Adrenal gland (tissue), 12 donors: Measurements from ENCODE around the gene SLC4A3. TPM values are rescaled to one million over a fixed set of nuclear protein-coding genes. Genes with fewer than 3 reads are reported as not detected.

Source experiments
- DNase-seq, 7 donors: peaks; one replicate each; pipeline ENCODE4 v3.0.0-alpha.2; 2019 to 2020
- H3K27ac ChIP-seq, 5 donors: fragments of 200-600 bp; sonication (generic) in 4 of 5; 1 replicate in 3 of 5; 2 replicates in 2 of 5; pipeline versions ENCODE4 v1.5.1 to v1.8.0; 2016 to 2020; ENCODE audit warnings: mild to moderate bottlenecking in 1 of 5
- H3K27me3 ChIP-seq: fragments of 200-600 bp; 2 replicates; pipeline ENCODE4 v1.8.0; 2021
- H3K36me3 ChIP-seq, 2 donors: fragments of 200-600 bp; replicated peaks in 1 of 2; 1 replicate in 1 of 2; 2 replicates in 1 of 2; pipeline versions ENCODE4 v1.5.1 to v1.8.0; 2018 to 2022
- H3K4me1 ChIP-seq, 2 donors: fragments of 200-600 bp; replicated peaks in 1 of 2; 1 replicate in 1 of 2; 2 replicates in 1 of 2; pipeline versions ENCODE4 v1.5.1 to v1.8.0; 2018 to 2021
- H3K4me3 ChIP-seq, 4 donors: fragments of 200-600 bp; sonication (generic) in 3 of 4; one replicate each; pipeline ENCODE4 v1.5.1; 2016 to 2018
- H3K9me3 ChIP-seq, 3 donors: fragments of 200-600 bp; sonication (generic) in 1 of 3; replicated peaks in 1 of 3; 1 replicate in 2 of 3; 2 replicates in 1 of 3; pipeline versions ENCODE4 v1.5.1 to v1.8.0; 2016 to 2021
- POLR2A ChIP-seq, 2 donors: fragments of 450-650 bp; IDR thresholded peaks; one replicate each; pipeline ENCODE4 v1.6.1; 2017; ENCODE audit warnings: antibody characterized with exemption in 2 of 2, mild to moderate bottlenecking in 2 of 2, moderate library complexity in 1 of 2
- WGBS, 4 donors: extraction: QIAGEN DNeasy Blood & Tissue Kit in 2 of 4; methylation state at CpG; one replicate each; pipeline versions ENCODE4 v1.1.5 to v1.1.7; 2013 to 2017; 5-methylcytosine and 5-hydroxymethylcytosine counted together
- intact Hi-C, 2 donors: fragments of 100-400 bp; cut with DNase I; formaldehyde crosslinking; loops; one replicate each; pipeline versions ENCODE4 v1.14.1 to v1.15.0; 2022 to 2023
- polyA plus RNA-seq, 3 donors: library from polyadenylated mRNA; stranded (reverse); fragments of 200-250 nt in 2 of 3; fragments of 350-450 nt in 1 of 3; fragmentation: Illumina TruSeq in 1 of 3; extraction: RNeasy Lipid Tissue Mini Kit (QIAGEN cat#74804) in 1 of 3; gene quantifications; one replicate each; pipeline ENCODE4 v1.2.3, GENCODE V29; 2013 to 2014
- total RNA-seq, 9 donors: library from RNA; depleted of rRNA in 4 of 9; stranded (reverse); fragments of >200 nt in 4 of 9; fragments of 120-200 nt in 1 of 9; fragmentation: NEBNext Ultra II Directional in 1 of 9; extraction: Animal tissue kit (Norgen Biotek cat#: 25700) in 1 of 9; gene quantifications; one replicate each; pipeline versions ENCODE4 v1.1.0 to v1.2.4, GENCODE V29; 2013 to 2023
- TF ChIP-seq, protein P1 (sequence below), 6 experiments: fragments of 450-650 bp in 4 of 6; fragments of 200-600 bp in 2 of 6; sonication (generic) in 1 of 6; IDR thresholded peaks; 1 replicate in 5 of 6; 2 replicates in 1 of 6; pipeline versions ENCODE4 v1.5.1 to v1.8.0; 2016 to 2021; ENCODE audit warnings: antibody characterized with exemption in 6 of 6, mild to moderate bottlenecking in 2 of 6, moderate library complexity in 1 of 6
- donor health status: healthy with polysubstance abuse.
- donor health status: Bipolar disorder and iron deficiency.
- donor health status: DM: yes; HTN: yes; CAD: no.
- donor health status: DM: no; HTN: no; CAD: no.
- donor health status: DM: no; HTN: no; CAD: no.
- donor health status: DM: yes; HTN: yes; CAD: no.

SLC4A3 gene
- total and polyA plus RNA-seq, 12 donors = 3.9 to 40.5 (median 15.0) TPM

DNA sequence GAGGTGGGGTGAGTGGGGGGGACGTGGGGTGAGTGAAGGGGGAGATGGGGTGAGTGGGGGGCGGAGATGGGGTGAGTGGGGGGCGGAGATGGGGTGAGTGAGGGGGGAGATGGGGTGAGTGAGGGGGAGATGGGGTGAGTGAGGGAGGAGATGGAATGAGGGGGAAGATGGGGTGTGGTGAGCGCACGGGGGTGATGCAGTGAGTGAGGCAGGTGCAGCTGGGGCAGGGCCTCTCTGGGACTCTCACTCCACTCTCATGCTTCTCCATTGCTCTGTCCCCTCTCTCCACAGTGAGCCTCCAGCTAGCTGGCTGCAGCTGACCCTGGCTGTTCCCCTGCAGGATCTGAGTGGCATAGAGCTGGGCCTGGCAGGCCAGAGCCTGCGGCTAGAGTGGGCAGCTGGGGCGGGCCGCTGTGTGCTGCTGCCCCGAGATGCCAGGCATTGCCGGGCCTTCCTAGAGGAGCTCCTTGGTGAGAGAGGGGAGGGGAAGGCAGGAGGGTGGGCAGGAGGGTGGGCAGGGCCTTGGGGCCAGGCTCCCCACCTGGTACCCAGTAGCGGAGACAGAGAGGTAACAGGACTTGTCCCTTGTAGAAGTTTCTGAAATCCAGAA is 13.9 kb upstream of the SLC4A3 start:
- no peak for TF ChIP-seq POLR2A (IDR thresholded peaks at IDR 0.05)
- TF ChIP-seq, protein P1, sequence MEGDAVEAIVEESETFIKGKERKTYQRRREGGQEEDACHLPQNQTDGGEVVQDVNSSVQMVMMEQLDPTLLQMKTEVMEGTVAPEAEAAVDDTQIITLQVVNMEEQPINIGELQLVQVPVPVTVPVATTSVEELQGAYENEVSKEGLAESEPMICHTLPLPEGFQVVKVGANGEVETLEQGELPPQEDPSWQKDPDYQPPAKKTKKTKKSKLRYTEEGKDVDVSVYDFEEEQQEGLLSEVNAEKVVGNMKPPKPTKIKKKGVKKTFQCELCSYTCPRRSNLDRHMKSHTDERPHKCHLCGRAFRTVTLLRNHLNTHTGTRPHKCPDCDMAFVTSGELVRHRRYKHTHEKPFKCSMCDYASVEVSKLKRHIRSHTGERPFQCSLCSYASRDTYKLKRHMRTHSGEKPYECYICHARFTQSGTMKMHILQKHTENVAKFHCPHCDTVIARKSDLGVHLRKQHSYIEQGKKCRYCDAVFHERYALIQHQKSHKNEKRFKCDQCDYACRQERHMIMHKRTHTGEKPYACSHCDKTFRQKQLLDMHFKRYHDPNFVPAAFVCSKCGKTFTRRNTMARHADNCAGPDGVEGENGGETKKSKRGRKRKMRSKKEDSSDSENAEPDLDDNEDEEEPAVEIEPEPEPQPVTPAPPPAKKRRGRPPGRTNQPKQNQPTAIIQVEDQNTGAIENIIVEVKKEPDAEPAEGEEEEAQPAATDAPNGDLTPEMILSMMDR (IDR thresholded peaks at IDR 0.05) = no peak

DNA sequence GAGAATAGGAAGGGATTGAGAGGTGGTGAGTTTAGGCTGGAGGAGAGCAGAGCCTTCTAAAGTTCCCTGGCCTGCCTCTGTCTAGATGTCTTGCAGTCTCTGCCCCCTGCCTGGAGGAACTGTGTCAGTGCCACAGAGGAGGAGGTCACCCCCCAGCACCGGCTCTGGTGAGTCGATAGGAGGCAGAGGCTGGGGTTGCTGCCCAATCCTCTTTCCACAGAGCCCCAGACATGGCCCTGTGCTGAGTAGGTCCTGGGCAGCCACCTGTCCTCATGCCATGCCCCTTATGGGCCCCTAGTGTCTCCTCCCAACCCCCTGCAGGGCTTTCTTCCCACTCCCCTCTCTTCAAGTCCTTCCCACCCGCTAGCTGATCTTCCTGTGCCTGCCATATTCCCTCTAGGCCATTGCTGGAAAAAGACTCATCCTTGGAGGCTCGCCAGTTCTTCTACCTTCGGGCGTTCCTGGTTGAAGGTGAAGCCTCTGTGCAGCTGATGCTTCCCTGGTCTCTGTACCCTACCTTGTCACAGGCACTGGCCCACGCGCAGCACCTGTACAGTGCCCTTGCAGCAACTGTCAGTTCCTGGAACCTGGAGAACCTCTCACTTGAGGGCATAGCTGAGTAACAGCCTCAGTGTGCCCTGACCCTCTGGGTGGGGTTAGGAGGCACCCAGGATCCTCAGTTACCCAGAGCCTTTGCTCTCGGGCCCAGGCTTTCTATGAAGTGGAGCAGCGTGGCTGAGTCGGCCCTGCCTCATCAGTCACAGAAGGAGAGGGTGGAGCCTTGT is 13.2 kb upstream of the SLC4A3 start:
- Histone ChIP-seq H3K4me3 (no peak overlapping the region), H3K9me3 (no peaks in the 10 kb centered on the region), H3K27ac (no peak overlapping the region), H3K27me3 (no peaks in the 10 kb centered on the region), H3K36me3 (peaks cover 0 to 30% of the 10 kb centered on the region in 2 donors), H3K4me1 (no peaks in the 10 kb centered on the region)
- intact Hi-C loops = no loop called here
- WGBS, 4 donors = 89 to 92% (median 91%) methylated on average over 8 to 11 of the region's 11 CpGs
- no peak for TF ChIP-seq POLR2A (IDR thresholded peaks at IDR 0.05)
- TF ChIP-seq, protein P1 (IDR thresholded peaks at IDR 0.05) = no peak
- DNase-seq = no peak

More for the DNA sequence above, 13.9 kb upstream of the SLC4A3 start:
- Histone ChIP-seq H3K4me3 (no peak overlapping the region), H3K27me3 (no peaks in the 10 kb centered on the region), H3K9me3 (no peaks in the 10 kb centered on the region), H3K27ac (no peak overlapping the region), H3K36me3 (peaks cover 0 to 37% of the 10 kb centered on the region in 2 donors), H3K4me1 (no peaks in the 10 kb centered on the region)
- 90 to 97% (median 95%) methylated on average over 6 to 11 of the region's 11 CpGs for WGBS, 4 donors
- intact Hi-C loops = no loop called here
- no peak for DNase-seq

DNA sequence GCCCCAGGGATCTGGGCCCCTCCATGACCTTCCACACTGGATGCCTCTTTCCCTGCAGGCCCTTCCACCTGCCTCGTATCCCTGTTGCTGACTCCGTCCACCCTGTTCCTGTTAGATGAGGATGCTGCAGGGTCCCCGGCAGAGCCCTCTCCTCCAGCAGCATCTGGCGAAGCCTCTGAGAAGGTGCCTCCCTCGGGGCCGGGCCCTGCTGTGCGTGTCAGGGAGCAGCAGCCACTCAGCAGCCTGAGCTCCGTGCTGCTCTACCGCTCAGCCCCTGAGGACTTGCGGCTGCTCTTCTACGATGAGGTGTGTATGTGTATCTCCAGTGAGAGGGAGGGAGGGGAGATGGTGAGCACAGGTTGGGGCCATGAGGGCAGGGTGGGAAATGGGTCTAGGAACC is 12.4 kb upstream of the SLC4A3 start:
- Histone ChIP-seq H3K36me3 (peaks cover 0 to 29% of the 10 kb centered on the region in 2 donors), H3K4me1 (no peaks in the 10 kb centered on the region), H3K27ac (no peak overlapping the region), H3K27me3 (no peaks in the 10 kb centered on the region), H3K9me3 (no peaks in the 10 kb centered on the region), H3K4me3 (no peak overlapping the region)
- TF ChIP-seq, protein P1 (IDR thresholded peaks at IDR 0.05) = no peak
- no peak for TF ChIP-seq POLR2A (IDR thresholded peaks at IDR 0.05)
- intact Hi-C loops = no loop called here
- 87 to 97% (median 96%) methylated on average over 3 to 11 of the region's 11 CpGs for WGBS, 4 donors
- DNase-seq = no peak

DNA sequence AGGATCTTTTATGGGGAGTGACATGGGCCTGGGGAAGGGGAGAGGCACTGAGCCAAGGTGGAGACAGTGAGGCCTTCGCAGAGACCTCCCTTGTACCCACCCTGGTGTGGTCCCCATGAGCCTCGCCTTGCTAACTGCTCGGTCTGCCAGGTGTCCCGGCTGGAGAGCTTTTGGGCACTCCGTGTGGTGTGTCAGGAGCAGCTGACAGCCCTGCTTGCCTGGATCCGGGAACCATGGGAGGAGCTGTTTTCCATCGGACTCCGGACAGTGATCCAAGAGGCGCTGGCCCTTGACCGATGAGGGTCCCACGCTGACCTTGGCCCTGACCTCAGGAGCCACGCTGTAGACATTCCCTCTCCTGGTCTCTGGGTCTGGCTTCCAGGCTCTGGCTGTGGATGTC is 11.5 kb upstream of the SLC4A3 start:
- H3K4me3 ChIP-seq = no peak overlapping the region
- intact Hi-C loops = no loop called here
- DNase-seq = no peak
- H3K27ac ChIP-seq = no peak overlapping the region
- WGBS, 4 donors = 87 to 97% (median 93%) methylated on average over 6 to 12 of the region's 12 CpGs; no CpG with 5 or more reads in 1 of the 4 donors
- H3K9me3 ChIP-seq = no peaks in the 10 kb centered on the region
- no peak for TF ChIP-seq POLR2A (IDR thresholded peaks at IDR 0.05)
- H3K27me3 ChIP-seq = no peaks in the 10 kb centered on the region
- peaks cover 0 to 29% of the 10 kb centered on the region in 2 donors for H3K36me3 ChIP-seq
- H3K4me1 ChIP-seq = no peaks in the 10 kb centered on the region
